Measurements from ENCODE around the gene PLCB4. TPM values are rescaled to one million over a fixed set of nuclear protein-coding genes. Genes with fewer than 3 reads are reported as not detected.

The PLCB4 gene
- total RNA-seq = 37.4 and 59.6 TPM in 2 replicates

DNA sequence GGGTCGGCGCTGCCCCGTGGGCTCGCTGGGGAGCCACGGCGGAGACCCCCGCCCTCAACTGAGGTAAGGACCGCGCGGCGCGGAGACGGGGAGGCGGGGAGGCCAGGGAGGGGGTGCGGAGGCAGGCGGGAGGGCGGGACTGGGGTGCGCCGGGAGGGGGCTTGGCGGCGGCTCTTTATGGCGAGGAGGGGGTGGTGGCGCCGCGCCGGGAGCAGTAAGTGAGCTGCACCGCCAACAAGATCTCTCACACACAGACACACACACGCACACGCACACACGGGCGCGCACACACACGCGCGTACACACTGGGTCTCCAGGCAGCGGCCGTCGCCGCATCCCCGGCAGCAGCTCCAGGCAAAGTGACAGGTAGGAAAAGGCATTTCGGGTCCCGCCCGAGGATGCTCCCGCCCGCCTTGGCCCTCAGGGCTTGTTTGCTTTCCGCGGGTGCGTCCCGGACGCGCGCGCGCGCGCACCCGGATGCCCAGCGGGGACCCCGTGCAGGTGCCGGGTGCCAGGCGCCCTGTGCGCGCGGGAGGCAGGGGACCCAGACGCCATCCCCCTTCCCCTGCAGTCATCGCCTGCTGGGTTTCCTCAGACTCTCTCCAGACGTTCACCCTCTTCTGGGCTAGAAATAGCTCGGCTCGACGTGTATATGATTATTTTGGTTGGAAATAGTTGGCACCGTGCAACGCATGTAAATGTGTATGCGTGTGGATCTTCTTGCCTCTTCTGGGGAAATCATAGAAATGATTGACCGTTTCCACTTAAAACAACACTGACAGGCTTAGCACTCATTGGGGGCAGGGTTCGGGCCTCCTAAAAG lies at the start of gene PLCB4:
PLCB4 (plus strand) TSS at position 247 of the 823 bp plus-strand sequence. CDS start 238,728 bp downstream, outside the sequence.
- peak within 1 kb of the TSS; percentile 82 for H3K4me3 ChIP-seq (ENCODE audit: low read depth, low read length)
- no peak for DNase-seq (ENCODE audit: low read depth)
- TF ChIP-seq, protein P1, sequence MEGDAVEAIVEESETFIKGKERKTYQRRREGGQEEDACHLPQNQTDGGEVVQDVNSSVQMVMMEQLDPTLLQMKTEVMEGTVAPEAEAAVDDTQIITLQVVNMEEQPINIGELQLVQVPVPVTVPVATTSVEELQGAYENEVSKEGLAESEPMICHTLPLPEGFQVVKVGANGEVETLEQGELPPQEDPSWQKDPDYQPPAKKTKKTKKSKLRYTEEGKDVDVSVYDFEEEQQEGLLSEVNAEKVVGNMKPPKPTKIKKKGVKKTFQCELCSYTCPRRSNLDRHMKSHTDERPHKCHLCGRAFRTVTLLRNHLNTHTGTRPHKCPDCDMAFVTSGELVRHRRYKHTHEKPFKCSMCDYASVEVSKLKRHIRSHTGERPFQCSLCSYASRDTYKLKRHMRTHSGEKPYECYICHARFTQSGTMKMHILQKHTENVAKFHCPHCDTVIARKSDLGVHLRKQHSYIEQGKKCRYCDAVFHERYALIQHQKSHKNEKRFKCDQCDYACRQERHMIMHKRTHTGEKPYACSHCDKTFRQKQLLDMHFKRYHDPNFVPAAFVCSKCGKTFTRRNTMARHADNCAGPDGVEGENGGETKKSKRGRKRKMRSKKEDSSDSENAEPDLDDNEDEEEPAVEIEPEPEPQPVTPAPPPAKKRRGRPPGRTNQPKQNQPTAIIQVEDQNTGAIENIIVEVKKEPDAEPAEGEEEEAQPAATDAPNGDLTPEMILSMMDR (conservative IDR thresholded peaks at IDR 0.05; ENCODE audit: low read depth, low read length) = no peak

DNA sequence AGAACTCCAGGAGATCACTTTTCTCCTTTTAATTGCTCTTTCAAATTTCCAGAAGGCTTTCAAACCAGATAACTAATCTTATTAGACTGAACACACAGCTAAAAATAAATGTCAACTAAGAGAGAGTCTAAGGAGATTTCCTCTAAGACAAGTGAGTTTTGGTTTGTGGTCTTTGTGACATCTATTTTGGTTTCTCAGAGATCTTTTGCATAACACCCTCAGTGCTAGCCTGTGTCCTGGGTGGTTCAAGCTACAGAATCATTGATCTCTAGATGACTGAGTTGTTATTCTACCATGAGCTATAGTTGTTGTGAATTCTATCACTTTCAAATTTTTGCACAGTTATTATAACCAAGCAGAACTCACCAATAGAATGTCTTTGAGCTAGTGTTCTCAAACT lies 49.1 kb upstream of the PLCB4 start:
- no peak for DNase-seq (ENCODE audit: low read depth)
- no peak overlapping the region for H3K4me3 ChIP-seq (ENCODE audit: low read depth, low read length)
- TF ChIP-seq, protein P1 (conservative IDR thresholded peaks at IDR 0.05; ENCODE audit: low read depth, low read length) = no peak

DNA sequence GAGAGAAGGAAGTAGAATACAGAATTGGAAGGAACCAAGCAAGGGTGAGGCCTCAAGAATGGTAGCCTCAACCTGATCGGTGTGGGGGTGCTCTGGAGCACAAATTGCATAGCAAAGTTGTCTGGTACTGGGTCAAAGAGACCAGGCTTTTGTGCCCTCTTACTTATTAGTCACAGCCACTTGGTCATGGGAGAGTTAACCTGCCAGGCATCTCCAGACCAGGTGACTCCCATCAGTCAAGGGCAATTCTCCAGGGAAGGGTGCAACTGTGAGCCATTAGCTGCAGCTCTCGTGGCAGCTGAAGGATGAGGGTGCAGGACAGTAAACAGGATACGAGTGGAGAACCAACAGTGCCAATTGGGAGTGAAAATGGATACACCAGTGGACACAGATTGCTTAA lies 47.7 kb upstream of the PLCB4 start:
- TF ChIP-seq, protein P1 (conservative IDR thresholded peaks at IDR 0.05; ENCODE audit: low read depth, low read length) = no peak
- no peak for DNase-seq (ENCODE audit: low read depth)
- H3K4me3 ChIP-seq (ENCODE audit: low read depth, low read length) = no peak overlapping the region

DNA sequence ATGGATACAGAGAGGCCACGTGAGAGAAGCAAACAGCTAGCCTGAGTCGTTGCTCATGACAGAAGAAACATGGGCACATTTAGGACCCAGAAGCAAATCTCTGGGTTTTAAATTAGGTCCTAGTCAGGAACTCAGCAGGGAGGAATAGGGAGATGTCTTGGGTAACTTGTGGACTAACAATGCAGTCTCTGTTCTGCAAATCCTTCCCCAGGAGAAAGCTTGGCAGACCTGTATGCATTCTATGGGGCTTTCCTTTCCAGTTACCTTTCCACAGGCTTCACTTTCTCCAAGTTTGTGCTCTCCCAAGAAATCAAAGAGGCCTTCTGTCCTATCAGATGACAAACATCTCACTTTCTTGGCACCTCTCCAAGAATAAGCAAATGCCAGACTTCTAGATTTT lies 47.2 kb upstream of the PLCB4 start:
- TF ChIP-seq, protein P1 (conservative IDR thresholded peaks at IDR 0.05; ENCODE audit: low read depth, low read length) = no peak
- no peak overlapping the region for H3K4me3 ChIP-seq (ENCODE audit: low read depth, low read length)
- DNase-seq (ENCODE audit: low read depth) = no peak

DNA sequence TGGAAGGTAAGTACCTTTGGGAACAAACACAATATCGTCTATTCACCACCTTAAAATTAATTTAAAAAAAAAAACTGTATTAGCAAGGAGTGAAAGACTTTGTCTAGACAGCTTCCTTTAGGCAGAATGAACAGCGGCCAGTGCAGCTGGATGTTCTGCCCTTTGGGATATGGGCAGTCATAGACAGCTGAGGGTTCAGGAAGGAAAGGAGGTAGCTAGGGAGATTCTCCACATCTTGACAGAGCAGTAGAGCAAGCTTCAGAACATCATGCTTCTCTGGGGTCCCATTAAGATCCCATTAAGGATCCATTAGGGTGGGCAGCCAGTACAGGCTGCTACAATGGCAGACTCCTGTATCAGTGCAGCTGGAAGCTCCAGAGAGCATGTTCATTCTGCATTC lies 46.5 kb upstream of the PLCB4 start:
- TF ChIP-seq, protein P1 (conservative IDR thresholded peaks at IDR 0.05; ENCODE audit: low read depth, low read length) = no peak
- DNase-seq (ENCODE audit: low read depth) = no peak
- H3K4me3 ChIP-seq (ENCODE audit: low read depth, low read length) = no peak overlapping the region

DNA sequence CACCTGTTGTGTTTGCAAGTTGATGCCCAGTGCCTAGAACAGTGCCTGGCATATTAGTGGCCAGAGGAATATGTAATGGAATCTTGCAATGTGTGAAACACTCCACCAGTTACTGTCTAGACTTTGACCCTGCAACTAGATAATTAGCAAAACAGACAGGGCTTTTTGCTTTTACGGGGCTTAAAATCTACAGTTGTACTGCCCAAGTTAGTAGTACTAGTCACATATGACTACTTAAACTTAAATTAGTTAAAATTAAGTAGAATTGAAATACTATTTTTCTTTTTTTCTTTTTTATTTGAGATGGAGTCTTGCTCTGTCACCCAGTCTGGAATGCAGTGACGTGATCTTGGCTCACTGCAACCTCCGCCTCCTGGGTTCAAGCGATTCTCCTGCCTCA lies 44.3 kb upstream of the PLCB4 start:
- DNase-seq (ENCODE audit: low read depth) = no peak
- TF ChIP-seq, protein P1 (conservative IDR thresholded peaks at IDR 0.05; ENCODE audit: low read depth, low read length) = no peak
- H3K4me3 ChIP-seq (ENCODE audit: low read depth, low read length) = no peak overlapping the region

DNA sequence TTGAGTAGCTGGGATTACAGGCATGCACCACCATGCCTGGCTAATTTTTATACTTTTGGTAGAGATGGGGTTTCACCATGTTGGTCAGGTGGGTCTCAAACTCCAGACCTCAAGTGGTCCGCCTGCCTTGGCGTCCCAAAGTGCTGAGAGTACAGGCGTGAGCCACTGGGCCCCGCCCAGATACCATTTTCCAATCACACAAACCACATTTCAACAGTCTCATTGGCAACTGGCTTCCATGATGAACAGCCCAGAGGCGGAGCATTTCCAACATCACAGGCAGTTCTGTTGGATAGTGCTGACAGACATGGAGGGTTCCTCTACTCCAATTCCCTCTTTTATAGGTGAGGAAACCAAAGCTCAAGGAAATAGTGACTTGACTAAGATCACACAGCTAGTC lies 43.9 kb upstream of the PLCB4 start:
- H3K4me3 ChIP-seq (ENCODE audit: low read depth, low read length) = no peak overlapping the region
- TF ChIP-seq, protein P1 (conservative IDR thresholded peaks at IDR 0.05; ENCODE audit: low read depth, low read length) = no peak
- no peak for DNase-seq (ENCODE audit: low read depth)
